Posterior vena cava (tissue), 2 donors: ENCODE data around the gene TMEM255B. TPM values are rescaled to one million over a fixed set of nuclear protein-coding genes. Genes with fewer than 3 reads are reported as not detected.
"Not testable (repeated sequence)": the region's sequence is repeated elsewhere in the genome, so short reads cannot be mapped to it uniquely, and the experiment has no call there.

ENCODE experiments used
- DNase-seq: peaks from one replicate; pipeline ENCODE4 v3.0.0-alpha.2; 2020; ENCODE audit warnings: low spot score
- intact Hi-C, 2 donors: fragments of 100-400 bp; cut with DNase I; formaldehyde crosslinking; loops; one replicate each; pipeline versions ENCODE4 v1.14.1 to v1.14.2; 2022 to 2023
- total RNA-seq, 2 donors: library from RNA; stranded (reverse); fragmentation: NEBNext Ultra II Directional; extraction: Animal tissue kit (Norgen Biotek cat#: 25700); gene quantifications; one replicate each; pipeline ENCODE4 v1.2.1, GENCODE V29; 2021
- donor health status: DM: yes; HTN: yes; CAD: no.
- donor health status: DM: yes; HTN: yes; CAD: no.

The TMEM255B gene
- total RNA-seq, 2 donors from 2014 or later = 20.2 to 22.9 TPM

DNA sequence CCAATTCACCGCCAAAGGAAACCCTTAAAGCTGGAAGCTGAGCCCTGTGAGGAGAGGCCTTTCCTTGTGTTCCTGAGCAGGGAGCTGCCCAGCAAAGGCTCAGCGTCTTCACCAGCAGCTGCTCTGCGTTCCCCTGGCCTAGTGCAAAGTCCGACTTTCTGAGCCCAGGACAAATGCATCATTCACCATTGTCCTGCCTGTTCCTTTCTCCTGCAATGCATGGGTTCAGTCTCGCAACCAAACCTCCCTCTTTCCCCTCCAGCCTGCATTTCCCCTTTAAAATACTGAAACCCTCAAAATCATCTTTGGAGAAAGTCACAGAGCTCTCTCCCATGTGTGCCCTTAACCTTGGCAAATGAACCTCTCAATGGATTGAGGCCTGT is 12.9 kb upstream of the TMEM255B start:
- intact Hi-C loops = no loop called here
- peak; percentile 16 for DNase-seq

DNA sequence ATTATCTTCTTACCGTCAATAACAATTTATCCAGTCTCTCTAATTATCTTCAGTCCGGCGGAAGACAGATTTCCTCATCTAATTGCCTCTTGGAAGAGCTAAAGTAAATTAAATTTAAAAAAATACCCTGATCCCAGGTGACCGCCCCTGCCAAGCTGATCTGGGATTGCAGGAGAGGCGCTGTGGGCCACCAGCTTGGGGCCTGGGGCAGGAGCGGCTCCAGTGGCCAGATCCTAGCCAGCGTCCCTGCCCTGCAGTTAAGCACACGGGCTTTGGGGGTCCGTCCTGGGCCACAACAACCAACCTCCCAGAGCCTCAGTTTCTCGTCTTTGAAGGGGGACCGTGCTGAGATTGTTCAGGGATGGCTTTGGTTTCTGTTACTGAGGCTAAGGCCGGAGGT is 12.4 kb upstream of the TMEM255B start:
- intact Hi-C loops = no loop called here
- DNase-seq = peak; percentile 50

DNA sequence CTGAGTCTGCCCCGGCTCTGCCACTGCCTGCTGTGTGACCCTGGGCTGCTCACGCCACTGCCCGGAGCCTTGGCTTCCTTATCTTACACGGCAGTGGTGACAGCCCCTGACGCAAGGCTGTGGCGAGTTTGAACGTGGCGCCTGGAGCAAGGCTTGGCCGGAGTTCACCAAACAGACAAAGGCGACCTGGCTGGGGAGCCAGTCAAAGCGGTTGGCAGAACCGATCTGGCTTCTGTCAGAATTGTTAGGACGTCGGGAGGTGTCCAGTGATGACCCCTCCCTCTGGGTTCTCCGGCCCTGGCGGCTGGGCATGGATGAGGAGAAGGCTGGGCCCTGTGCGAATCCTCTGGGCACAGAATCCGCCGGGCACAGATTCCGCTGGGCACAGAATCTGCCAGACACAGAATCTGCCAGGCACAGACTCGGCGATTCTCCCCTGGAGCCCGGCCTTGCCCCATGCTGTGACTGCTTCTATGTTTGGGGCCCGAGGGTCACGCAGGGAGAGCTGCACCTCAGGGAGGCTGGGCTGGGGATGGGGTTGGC is 11.7 kb upstream of the TMEM255B start:
- DNase-seq = peak; percentile 78
- intact Hi-C loops = no loop called here

DNA sequence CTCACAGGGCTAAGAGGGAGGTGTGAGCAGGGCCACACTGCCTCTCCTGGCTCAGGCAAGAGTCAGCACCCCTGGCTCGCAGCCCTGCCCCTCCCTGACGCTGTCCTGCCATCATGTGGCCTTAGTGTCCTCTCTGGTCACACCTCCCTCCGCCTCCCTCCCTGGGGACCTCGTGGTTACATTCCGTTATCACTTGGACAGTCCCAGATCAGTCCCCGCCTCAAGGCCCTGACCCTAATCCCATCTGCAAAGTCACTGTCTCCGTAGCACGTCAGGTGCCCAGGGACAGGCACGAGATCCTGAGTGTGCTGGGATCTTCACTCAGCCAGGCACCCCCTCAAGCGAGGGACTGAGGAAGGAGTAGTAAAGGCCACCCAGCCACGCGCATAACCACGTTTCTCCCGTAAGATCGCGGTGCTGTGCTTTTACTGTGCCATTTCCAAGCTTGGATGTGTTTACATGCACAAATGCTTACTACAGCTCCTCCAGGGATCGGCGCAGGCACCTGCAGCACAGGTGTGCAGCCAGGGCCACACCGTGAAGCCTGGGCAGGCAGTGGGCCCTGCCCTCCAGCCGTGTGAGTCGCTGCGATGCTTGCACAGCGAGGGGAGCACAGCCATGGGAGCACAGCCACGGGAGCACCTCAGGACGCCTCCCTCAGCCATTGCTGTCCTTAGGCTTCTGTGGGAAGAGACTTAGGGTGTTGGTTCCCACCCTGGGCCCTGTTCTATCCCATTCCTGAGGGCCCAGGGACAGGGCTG is 10.7 kb upstream of the TMEM255B start:
- intact Hi-C loops = no loop called here
- DNase-seq = peak; percentile 71

DNA sequence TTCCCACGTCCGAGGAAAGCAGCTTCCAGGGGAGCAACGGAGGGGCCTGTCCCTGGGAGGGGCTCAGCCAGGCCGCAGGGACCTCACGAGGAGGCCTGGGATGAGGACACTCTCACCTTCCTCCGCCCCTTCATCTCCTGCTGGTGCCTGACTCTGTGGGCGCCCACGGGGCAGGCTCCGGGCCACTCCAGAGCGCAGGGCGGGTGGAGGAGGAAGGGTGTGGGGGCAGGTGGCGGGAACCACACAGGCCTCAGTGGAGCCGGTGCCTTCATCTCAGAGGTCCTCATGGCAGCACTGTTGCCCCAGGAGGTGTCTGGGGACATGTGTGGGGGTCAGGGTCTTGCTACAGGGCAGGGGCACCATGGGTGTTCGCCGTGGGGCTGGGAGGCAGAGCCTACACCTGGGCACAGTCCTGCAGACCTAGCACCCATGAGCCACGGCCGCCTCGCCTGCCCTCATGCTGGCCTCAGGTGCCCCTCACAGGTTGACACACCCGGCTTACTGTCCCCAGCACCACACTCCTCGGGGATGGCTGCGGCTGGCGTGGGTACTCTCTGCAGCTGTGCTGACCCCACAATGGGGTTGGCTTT is 10.1 kb upstream of the TMEM255B start:
- peak; percentile 73 for DNase-seq
- intact Hi-C loops = no loop called here

DNA sequence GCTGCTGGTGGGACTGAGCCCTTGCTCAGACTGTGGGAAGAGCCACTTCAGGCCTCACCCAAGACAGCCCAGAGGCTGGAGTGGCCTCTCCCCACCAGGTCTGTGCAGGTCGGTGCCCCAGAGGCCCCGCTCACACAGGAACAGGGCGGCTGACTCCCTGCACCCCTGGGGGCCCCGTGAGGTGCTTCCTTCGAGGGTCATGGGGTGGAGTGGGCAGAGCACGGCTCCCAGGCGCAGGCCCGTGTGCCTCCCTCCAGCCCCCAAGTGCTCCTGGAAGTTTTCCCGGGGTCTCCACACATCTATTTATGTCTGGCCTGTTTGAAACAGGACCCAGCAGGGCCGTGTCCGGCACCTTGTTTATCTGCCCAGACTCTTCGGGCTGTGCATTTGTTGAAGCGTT is 9.5 kb upstream of the TMEM255B start:
- peak; percentile 66 for DNase-seq
- intact Hi-C loops = no loop called here

DNA sequence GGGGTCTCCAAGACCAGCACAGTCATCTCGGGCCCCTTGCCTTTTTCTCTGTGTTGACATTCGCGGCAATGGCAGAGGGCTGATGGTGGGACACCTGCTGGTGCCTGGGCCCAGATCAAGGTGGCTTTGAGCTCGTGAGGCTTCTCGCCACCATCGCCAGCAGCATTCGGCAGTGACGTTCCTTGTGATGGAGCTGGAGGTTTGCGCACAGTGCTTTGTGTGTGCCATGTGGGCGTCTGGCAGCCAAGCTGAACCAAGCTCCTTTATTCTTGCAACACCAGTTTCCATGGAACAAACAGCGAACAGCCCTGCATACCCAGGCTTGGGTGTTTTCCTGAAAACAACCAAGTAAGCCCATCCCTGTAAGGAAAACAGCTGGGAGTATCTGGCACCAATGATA is 9.1 kb upstream of the TMEM255B start:
- DNase-seq = peak; percentile 73
- intact Hi-C loops = no loop called here

DNA sequence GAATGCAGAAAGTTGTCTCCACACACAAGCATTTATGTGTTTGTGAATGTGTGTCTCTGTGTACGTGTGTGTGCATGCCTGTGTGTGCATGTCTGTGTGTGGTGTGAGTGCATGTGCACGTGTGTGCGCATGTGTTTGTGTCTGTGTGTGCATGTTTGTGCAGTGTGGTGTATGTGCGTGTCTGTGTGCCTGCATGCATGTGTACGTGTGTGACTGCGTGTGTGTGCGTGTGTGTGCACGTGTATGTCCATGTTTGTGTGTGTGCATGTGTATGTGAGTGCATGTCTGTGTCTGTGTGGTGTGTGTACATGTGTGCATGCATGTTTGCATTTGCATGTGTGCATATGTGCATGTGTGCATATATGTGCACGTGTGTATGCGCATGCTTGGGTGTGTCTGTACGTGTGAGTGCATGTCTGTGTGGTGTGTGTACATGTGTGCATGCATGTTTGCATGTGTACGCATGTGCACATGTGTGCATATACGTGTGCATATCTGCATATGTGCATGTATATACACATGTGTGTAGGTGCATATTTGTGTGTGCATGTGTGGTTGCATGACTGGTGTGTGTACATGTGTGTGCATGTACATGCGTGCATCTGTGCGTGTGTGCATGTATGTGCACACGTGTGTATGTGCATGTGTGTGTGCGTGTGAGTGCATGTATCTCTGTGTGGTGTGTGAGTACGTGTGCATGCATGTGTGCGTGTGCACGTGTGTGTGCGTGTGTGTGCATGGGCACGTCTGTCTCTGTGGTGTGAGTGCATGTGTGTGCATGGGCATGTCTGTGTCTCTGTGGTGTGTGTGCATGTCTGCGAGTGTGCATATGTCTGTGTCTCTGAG is 8.2 kb upstream of the TMEM255B start:
- intact Hi-C loops = no loop called here
- DNase-seq = peak; percentile 30

DNA sequence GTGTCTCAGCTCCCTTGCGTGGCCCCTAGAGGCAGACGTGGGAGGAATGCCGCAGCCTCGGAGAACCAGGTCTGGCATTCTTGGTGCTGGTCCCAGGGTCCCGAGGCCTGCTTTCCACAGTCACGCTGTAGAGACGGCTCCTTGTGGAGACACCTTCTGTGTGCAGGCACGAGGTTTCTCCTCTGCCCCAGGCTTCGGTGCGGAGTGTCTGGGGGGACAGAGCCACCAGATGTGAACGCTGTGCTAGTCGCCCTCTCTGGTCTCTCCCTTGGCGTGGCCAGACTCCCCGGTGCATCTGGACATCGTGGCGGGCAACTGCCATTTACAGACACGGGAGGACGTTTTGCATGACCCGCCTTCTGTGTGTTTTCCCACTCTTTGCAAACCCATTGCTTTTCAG is 7.5 kb upstream of the TMEM255B start:
- intact Hi-C loops = no loop called here
- peak; percentile 68 for DNase-seq

DNA sequence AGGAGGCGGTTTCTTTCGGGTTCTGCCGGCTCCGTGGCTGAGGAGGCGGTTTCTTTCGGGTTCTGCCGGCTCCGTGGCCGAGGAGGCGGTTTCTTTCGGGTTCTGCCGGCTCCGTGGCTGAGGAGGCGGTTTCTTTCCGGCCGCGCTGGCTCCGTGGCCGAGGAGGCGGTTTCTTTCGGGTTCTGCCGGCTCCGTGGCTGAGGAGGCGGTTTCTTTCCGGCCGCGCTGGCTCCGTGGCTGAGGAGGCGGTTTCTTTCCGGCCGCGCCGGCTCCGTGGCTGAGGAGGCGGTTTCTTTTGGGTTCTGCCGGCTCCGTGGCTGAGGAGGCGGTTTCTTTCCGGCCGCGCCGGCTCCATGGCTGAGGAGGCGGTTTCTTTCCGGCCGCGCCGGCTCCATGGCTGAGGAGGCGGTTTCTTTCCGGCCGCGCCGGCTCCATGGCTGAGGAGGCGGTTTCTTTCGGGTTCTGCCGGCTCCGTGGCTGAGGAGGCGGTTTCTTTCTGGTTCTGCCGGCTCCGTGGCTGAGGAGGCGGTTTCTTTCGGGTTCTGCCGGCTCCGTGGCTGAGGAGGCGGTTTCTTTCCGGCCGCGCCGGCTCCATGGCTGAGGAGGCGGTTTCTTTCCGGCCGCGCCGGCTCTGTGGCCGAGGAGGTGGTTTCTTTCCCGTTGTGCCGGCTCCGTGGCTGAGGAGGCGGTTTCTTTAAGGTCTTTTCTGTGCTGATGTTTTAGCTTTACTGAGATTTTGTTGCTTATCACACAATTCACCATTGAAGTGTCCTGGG is 6.6 kb upstream of the TMEM255B start:
- intact Hi-C loops = not testable (repeated sequence)
- peak; percentile 58 for DNase-seq

DNA sequence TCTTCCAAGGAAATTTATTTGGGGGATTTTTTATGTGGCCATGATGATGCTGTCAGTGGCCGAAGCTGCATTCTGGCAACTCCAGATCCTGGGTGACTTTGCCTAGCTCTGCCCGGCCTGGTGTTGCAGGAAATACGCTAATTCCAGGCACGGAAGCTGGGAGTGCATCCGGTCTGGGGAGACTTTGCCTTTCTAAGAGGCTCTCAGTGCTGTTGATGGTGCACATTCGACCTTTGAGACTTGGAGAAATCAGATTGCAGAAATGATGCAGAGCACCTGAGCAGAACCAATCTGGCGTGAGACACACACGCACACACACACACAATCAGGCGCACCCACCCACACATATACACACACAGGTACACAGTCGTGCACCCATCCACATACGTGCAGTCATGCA is 5.9 kb upstream of the TMEM255B start:
- intact Hi-C loops = no loop called here
- DNase-seq = peak; percentile 53

DNA sequence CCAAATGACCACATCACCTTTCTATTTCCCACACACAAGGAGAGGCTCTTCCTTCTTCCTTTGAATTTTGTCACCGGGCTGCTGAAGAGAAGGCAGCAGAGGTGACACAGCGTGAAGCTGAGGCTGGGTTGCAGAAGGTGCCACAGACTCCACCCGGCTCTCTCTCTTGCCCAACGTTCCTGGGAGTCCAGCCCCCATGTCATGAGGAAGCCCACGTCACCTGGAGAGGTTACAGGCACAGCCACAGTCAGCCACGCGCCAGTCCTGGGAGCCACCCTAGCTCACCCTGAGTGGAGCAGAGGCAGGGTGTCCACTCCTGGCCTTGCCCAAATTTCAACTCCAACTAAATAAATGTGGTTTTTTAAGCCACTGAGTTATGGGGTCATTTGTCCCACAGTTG is 4.8 kb upstream of the TMEM255B start:
- DNase-seq = peak; percentile 43
- intact Hi-C loops = no loop called here

DNA sequence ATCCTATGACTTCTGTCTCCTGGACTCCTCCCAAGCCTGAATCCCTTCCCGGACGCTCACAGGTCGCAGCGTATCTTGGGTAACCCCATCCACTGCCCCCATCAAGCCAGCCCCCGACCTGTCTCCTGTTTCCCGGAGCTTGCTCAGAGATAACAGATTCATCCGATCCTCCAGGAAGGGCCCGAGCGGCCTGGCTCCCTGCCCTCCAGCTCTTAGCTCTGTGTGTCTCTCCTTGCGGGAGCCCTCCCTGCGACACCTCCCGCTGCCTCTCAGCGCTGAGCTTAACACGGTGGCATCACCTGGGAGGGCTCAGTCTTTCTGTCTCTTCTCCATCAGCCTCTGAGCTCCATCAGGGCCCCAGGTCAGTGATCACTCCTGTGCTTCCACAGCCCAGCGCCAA is 4.3 kb upstream of the TMEM255B start:
- intact Hi-C loops = no loop called here
- DNase-seq = peak; percentile 50

DNA sequence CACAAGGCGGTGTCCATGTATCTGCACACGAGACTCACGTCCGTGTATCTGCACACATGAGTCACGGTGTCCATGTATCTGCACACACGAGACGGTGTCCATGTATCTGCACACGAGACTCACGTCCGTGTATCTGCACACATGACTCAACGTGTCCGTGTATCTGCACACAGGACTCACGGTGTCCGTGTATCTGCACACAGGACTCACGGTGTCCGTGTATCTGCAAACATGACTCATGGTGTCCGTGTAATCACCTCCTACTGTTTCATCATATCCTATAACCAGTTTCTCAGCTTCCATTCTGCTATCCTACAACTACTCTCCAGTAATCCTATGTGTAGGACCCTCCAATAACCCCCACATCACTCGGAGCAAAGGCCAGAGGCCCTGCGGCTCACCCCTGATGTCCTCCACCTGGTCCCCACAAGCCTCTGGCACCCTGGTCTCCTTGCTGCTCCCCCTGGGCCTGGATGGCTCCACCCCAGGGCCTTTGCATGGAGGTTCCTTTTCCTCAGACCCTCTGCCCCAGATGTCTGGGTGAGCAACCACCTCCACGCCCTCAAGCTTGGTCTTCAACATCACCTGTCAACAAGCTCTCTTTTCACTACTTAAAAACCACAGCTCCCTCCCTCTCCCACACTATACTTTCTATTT is 2.5 kb upstream of the TMEM255B start:
- peak; percentile 58 for DNase-seq
- intact Hi-C loops = no loop called here

DNA sequence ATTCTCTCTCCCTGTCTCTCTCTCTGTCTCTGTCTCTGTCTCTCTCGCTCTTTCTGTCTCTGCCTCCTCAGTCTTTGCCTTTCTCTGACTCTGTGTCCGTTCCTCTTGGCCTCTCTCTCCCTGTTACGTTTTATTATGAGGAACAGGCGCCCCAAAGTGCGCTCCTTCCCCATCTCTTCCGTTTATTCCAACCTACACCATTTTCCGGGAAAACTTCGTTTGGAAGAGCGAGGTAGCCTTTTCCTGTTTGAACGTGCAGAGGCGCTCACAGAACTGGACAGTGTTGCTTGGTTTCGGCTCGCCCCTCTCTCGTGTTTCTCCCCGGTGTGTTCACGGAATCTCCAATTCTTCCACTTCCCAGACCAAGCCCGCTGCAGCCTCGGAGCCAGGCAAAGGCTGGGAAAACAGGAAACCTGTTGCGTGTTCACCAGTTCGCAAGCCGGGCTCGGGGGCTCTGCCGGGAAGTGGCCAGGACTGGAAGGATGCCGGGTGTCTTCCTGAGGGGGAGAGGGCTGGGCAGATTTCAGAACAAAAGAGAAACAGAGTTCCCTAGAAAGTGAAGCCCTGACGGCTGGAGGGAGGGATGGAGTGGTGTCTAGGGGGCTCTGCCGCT is 605 bp downstream of the TMEM255B start:
- DNase-seq = peak; percentile 78

DNA sequence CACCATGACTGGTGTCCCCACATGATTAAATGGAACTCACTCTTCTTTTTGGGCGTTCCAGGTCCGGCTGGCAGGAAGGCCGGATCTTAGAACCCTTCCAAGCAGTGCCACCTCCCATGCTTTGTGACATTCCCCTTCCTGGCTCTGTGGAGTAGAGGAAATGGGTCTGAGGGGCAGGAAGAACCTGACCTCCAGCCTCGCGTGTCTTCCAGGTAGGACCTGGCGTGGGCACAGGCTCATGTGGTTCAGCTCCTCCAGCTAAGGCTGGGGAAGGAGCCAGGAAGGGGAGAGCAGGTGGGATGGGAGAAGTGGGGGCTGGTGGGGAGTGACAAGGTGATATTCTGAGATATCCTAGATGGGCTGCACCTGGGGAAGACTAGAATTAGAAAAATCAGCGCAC is 2.1 kb downstream of the TMEM255B start:
- intact Hi-C loops = no loop called here

More for the DNA sequence above, 605 bp downstream of the TMEM255B start:
- intact Hi-C loops = no loop called here

DNA sequence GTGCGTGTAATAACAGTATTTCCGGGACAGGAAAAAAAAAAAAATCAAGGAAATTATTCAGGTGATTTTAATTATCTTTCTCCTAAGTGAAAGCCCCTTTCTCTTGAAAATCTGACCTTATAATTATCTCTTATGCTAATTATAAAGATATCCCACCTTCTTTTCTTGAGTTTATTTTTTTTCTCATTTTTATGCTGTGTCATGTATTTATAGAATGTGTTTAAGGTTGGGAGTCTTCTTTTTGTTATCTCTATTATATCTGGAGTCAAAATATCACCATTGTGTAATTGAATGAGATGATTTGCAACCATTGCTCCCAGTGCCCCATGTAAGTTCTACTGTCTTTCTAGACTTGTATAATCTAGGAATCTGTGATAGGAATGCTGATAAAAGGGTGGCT is 3.0 kb downstream of the TMEM255B start:
- intact Hi-C loops = no loop called here

More for the DNA sequence above, 2.1 kb downstream of the TMEM255B start:
- peak; percentile 76 for DNase-seq

DNA sequence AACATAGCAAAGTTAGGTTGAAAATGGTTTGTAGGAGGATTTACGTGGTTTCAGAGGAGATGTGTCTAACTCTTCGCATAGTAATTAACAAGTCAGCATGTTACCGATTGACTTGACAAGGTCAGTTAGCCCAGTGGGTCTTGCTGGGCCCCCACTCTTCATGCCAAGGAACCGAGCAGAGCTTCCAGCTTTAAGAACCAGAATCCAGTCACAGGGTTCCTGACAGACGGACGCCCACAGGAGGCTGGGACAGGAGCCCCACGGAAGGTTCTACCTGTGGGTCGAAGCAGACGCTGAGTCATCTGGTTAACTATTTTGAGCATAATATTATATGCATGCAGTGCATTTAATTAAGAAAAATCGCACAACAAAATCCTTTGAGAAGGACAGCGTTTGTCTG is 3.5 kb downstream of the TMEM255B start:
- intact Hi-C loops = no loop called here
- DNase-seq = peak; percentile 42

More for the DNA sequence above, 3.0 kb downstream of the TMEM255B start:
- no peak for DNase-seq
